CD4-positive, alpha-beta T cell treated with Interleukin-4 for 4 hours (primary cell): ENCODE results near the gene ITGB4.

ENCODE experiments used
- DNase-seq: peaks from one replicate; pipeline ENCODE4 v3.0.0-alpha.2; 2020

ITGB4 gene

GRCh38 chr17:75698659-75699058 lies 22.6 kb upstream of the ITGB4 start:
- DNase-seq = no peak

DNA sequence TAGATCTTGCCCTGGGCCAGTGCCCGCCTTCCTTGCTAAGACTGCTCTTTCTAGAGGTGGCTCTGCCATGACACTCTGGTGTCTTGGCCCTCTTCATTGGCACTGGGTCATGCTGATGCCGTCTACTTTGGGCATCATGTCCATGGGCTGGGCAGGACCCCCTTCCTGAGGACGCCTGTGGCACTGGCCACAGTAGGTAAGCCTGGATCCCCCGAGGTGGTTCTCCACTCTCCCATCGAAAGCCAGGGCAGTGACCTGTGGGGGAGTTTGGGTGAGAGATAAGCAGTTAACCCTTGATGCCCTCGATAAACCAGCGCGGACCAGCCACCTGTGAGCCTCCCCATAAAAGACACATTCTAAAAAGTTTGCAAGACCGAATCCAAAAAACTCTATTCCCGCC lies 20.0 kb upstream of the ITGB4 start:
- no peak for DNase-seq

- no peak for DNase-seq
Observed at GRCh38 chr17:75703191-75703590, 18.1 kb upstream of the ITGB4 start.

GRCh38 chr17:75703591-75703990 lies 17.7 kb upstream of the ITGB4 start:
- no peak for DNase-seq

DNA sequence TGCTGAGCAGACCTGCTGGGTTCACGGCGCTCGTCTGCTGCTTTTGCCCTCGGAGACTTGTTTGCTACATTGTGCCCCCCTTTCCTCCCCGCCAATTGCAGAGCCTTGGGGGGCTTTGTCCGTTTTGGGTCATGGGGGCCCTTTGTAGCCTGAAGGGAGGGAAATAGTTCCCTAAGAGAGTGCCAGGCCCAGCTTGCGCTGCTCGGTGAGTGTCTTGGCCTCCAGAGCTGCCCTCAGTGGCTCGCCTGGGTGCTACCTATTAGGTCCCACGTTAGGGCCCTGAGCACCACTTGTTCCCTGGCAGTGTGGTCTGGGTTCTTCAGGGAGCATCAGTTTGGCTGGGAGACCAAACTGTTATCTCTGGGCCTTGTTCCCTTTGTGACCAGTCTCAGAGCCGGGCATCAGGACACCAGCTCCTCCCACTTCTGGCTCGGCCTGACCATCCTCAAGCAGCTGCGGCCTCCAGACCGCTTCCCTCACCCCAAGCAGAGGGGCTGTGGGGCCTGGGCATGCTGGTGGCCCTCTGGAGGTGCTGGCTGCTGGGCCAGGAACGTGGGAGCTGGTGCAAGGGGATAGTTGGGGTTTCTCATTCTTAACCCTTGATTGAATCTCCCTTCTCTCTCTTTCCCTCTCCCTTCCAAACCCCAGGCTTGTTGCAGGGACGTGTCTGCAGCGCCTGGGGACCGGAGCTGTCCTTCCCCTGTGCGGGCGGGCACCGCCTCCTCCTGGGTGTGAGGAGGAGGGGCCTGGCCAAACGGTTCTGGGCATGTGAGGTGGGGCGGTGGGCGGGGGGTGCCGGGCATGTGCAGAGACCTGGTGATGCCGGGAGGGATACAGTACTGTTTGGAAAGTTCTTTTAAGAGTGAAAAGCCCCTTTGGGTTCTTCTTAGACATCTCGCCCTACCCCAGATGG lies 16.0 kb upstream of the ITGB4 start:
- no peak for DNase-seq

GRCh38 chr17:75706042-75706728 lies 15.1 kb upstream of the ITGB4 start:
- no peak for DNase-seq

DNA sequence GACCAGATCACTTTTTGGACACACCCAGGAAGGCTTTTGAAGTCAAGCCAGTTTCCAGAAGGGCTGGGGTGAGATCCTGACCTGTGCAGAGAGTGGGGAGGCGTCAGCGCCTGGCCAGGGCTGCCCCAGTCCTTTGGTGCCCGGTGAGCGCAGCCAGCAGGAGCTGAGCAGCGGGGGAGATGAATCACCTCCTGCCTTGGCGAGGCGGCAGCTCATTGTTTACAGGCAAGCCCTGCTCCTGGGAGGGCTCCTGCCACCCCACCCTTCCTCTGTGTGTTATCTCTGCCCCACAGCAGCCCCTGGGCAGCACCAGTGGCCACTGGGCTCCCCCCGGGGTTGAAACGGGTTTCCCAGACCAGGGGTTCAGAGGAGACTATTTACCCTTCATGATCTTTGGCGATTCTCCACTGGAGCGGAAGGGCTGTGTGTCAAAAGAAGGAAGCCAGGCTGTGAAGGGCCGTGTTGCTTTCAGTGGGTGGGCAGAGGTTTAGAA lies 14.1 kb upstream of the ITGB4 start:
- DNase-seq = no peak

DNA sequence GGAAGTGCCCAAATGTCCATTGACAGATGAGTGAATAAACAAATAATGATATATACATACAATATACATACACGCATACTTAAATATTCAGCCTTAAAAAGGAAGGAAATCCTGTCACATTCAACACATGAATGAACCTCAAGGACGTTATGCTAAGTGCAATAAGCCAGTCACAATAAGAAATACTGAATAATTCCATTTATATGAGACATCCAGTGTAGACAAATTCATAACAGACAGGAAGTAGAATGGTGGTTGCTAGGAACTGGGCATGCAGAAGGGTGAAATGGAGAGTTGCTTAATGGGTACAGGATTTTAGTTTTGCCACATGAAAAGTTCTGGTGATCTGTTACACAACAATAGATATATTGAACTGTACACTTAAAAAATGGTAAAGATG lies 8.8 kb upstream of the ITGB4 start:
- no peak for DNase-seq

- DNase-seq = no peak
Observed at GRCh38 chr17:75719732-75720131, 1.5 kb upstream of the ITGB4 start.

GRCh38 chr17:75721463-75722011 lies 278 bp downstream of the ITGB4 start:
- DNase-seq = no peak

GRCh38 chr17:75722076-75722475 lies 817 bp downstream of the ITGB4 start:
- no peak for DNase-seq

GRCh38 chr17:75722542-75723095 lies 1.4 kb downstream of the ITGB4 start:
- no peak for DNase-seq

DNA sequence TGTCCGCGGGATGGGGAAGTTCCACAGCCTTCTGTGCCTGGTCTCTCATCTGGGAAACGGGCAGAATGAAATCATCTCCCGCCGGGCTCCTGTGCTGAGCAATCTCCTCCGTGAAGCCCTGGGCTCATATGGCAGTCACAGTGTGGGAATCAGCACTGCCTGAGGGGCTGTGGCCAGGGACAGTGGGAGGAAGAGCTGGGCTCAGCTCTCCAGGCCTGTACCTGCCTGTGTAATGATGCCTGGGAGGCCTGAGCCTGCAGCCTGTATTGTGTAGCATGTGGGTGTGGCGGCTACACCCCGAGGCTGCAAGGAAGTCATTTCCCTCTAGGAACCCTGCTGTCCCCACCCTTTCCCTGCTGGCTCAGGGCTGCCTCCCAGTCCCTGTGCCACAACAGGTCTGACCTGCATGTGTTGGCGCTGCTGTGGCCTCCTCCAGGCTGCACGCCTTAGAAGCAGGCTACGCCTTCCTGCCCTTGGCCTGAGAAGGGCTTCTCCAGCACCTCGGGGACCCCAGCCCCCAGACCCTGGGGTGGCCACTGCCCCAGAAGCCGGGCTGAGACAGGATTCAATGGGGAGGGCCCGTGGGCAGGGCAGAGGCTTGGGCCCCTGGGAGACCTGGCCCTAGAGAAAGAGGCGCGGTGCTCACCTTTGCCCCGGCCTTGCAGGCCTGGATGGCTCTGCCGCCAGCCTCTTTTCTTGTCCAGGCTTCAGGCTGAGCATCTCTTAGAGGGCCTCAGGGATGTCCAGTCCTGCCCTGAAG lies 2.1 kb downstream of the ITGB4 start:
- DNase-seq = no peak

GRCh38 chr17:75724016-75725003 lies 3.1 kb downstream of the ITGB4 start:
- DNase-seq = no peak

- DNase-seq = no peak
Observed at GRCh38 chr17:75725504-75725903, 4.2 kb downstream of the ITGB4 start.

GRCh38 chr17:75727391-75727790 lies 6.1 kb downstream of the ITGB4 start:
- no peak for DNase-seq

- no peak for DNase-seq
Observed at GRCh38 chr17:75729351-75729750, 8.1 kb downstream of the ITGB4 start.

- DNase-seq = no peak
Observed at GRCh38 chr17:75730065-75730464, 8.8 kb downstream of the ITGB4 start.

- DNase-seq = no peak
Observed at GRCh38 chr17:75731086-75731715, 9.9 kb downstream of the ITGB4 start.

GRCh38 chr17:75731716-75732498 lies 10.6 kb downstream of the ITGB4 start:
- DNase-seq = no peak
